ENCODE data around the gene POLR3F.

Gene POLR3F

DNA sequence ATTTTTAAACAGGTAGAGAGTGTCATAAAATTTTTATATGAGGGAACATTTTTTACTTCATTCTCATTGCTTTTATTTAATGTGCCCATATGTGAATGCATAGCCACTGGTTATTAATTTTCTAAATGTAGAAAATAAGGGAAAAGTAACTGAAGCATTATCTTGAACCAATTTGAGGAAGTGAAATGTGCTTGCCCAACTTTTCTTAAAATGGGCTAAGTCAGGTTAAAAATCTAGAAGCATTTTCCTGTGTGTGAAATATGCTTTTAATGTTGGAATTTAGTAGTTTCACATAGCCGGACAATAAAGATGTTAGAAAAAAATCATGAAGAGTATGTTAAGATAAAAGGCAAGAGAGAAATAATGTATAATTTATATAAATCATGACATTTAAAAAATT lies 44.4 kb downstream of the POLR3F start:
- Histone ChIP-seq H2AFZ (ENCODE audit: low read depth, low read length, severe bottlenecking) (no peak overlapping the region), H3K4me3 (ENCODE audit: insufficient read depth, low read length, poor library complexity, severe bottlenecking) (no peak overlapping the region), H3K9ac (ENCODE audit: low read length) (no peak overlapping the region), H3K4me2 (ENCODE audit: low read depth, low read length, poor library complexity, severe bottlenecking) (no peak overlapping the region), H3K9me3 (ENCODE audit: insufficient read depth, low read length) (no peaks in the 10 kb centered on the region), H3K27ac (ENCODE audit: low read depth, low read length) (no peak overlapping the region), H3K36me3 (ENCODE audit: low read length) (peaks cover 41% of the 10 kb centered on the region; the same call in 1 of the 2 replicates), H3K27me3 (ENCODE audit: low read length) (no peaks in the 10 kb centered on the region), H3K79me2 (ENCODE audit: insufficient read depth, low read length) (peaks cover 20% of the 10 kb centered on the region), H3F3A (ENCODE audit: insufficient read depth) (peaks cover 14% of the 10 kb centered on the region; the same call in 1 of the 2 replicates), H3K9me2 (replicated peaks; ENCODE audit: insufficient read depth, low read length) (no peaks in the 10 kb centered on the region), H4K20me1 (ENCODE audit: low read depth, low read length) (no peaks in the 10 kb centered on the region)
- TF ChIP-seq, protein P1, sequence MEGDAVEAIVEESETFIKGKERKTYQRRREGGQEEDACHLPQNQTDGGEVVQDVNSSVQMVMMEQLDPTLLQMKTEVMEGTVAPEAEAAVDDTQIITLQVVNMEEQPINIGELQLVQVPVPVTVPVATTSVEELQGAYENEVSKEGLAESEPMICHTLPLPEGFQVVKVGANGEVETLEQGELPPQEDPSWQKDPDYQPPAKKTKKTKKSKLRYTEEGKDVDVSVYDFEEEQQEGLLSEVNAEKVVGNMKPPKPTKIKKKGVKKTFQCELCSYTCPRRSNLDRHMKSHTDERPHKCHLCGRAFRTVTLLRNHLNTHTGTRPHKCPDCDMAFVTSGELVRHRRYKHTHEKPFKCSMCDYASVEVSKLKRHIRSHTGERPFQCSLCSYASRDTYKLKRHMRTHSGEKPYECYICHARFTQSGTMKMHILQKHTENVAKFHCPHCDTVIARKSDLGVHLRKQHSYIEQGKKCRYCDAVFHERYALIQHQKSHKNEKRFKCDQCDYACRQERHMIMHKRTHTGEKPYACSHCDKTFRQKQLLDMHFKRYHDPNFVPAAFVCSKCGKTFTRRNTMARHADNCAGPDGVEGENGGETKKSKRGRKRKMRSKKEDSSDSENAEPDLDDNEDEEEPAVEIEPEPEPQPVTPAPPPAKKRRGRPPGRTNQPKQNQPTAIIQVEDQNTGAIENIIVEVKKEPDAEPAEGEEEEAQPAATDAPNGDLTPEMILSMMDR (IDR thresholded peaks at IDR 0.05; ENCODE audit: insufficient read depth, low read length, poor library complexity, severe bottlenecking), result no peak
- TF ChIP-seq EZH2phosphoT487 (conservative IDR thresholded peaks at IDR 0.05; ENCODE audit: low read length), result no peak

DNA sequence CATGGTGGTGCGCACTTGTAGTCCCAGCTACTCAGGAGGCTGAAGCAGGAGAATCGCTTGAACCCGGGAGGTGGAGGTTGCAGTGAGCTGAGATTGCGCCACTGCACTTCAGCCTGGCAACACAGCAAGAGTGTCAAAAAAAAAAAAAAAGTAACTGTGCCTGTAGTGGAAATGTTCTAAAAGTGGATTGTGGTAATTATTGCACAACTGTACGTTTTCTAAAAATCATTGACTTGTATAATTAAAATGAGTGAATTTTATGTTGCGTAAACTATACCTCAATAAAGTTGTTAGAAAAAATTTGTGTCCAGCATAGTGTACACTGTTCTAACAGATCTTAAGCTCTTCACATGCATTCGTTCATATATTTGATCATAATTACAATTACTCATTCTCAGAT lies 46.0 kb downstream of the POLR3F start:
- Histone ChIP-seq H3K9ac (ENCODE audit: low read length) (no peak overlapping the region), H3K79me2 (ENCODE audit: insufficient read depth, low read length) (peaks cover 16% of the 10 kb centered on the region), H4K20me1 (ENCODE audit: low read depth, low read length) (no peaks in the 10 kb centered on the region), H3K4me2 (ENCODE audit: low read depth, low read length, poor library complexity, severe bottlenecking) (no peak overlapping the region), H3K27me3 (ENCODE audit: low read length) (no peaks in the 10 kb centered on the region), H3K4me3 (ENCODE audit: insufficient read depth, low read length, poor library complexity, severe bottlenecking) (no peak overlapping the region), H3K27ac (ENCODE audit: low read depth, low read length) (no peak overlapping the region), H2AFZ (ENCODE audit: low read depth, low read length, severe bottlenecking) (no peak overlapping the region), H3K36me3 (ENCODE audit: low read length) (peaks cover 41% of the 10 kb centered on the region; the same call in 1 of the 2 replicates), H3K9me3 (ENCODE audit: insufficient read depth, low read length) (no peaks in the 10 kb centered on the region), H3F3A (ENCODE audit: insufficient read depth) (peaks cover 14% of the 10 kb centered on the region; the same call in 1 of the 2 replicates), H3K9me2 (replicated peaks; ENCODE audit: insufficient read depth, low read length) (no peaks in the 10 kb centered on the region)
- TF ChIP-seq EZH2phosphoT487 (conservative IDR thresholded peaks at IDR 0.05; ENCODE audit: low read length), result no peak
- TF ChIP-seq, protein P1 (IDR thresholded peaks at IDR 0.05; ENCODE audit: insufficient read depth, low read length, poor library complexity, severe bottlenecking), result no peak

DNA sequence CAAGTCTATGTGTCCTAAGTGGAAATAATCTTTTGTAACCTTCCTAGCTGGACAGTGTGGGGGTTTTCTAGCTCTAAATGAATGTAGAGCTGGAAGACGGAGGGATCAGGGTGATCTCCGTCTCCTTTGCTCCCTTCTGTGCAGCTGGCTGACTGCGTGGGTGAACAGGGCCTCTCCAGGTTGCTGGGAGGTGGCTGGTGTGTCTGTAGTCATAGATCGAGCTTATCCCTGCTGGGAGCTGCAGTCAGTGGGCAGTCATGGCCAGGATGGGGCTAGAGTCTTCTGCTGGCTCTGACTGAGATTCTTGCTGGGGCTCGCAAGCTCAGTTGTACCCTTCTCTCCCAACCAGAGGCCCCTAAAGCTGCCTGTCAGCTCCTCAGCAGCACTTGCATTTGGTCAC lies 46.9 kb downstream of the POLR3F start:
- Histone ChIP-seq H3K4me2 (ENCODE audit: low read depth, low read length, poor library complexity, severe bottlenecking) (no peak overlapping the region), H3K9ac (ENCODE audit: low read length) (no peak overlapping the region), H3K36me3 (ENCODE audit: low read length) (peaks cover 41% of the 10 kb centered on the region; the same call in 1 of the 2 replicates)

More for the DNA sequence above, 46.9 kb downstream of the POLR3F start:
- Histone ChIP-seq H3F3A (ENCODE audit: insufficient read depth) (peaks cover 14% of the 10 kb centered on the region; the same call in 1 of the 2 replicates), H4K20me1 (ENCODE audit: low read depth, low read length) (no peaks in the 10 kb centered on the region), H3K9me3 (ENCODE audit: insufficient read depth, low read length) (no peaks in the 10 kb centered on the region), H3K27ac (ENCODE audit: low read depth, low read length) (no peak overlapping the region), H2AFZ (ENCODE audit: low read depth, low read length, severe bottlenecking) (no peak overlapping the region), H3K79me2 (ENCODE audit: insufficient read depth, low read length) (peaks cover 7% of the 10 kb centered on the region), H3K27me3 (ENCODE audit: low read length) (no peaks in the 10 kb centered on the region), H3K4me3 (ENCODE audit: insufficient read depth, low read length, poor library complexity, severe bottlenecking) (no peak overlapping the region), H3K9me2 (replicated peaks; ENCODE audit: insufficient read depth, low read length) (no peaks in the 10 kb centered on the region)
- no peak for TF ChIP-seq EZH2phosphoT487 (conservative IDR thresholded peaks at IDR 0.05; ENCODE audit: low read length)
- TF ChIP-seq, protein P1 (IDR thresholded peaks at IDR 0.05; ENCODE audit: insufficient read depth, low read length, poor library complexity, severe bottlenecking), result no peak
